Parathyroid adenoma (tissue), 2 donors: ENCODE data around the gene ZGPAT.

Source experiments
- H2AFZ ChIP-seq: fragments of 300-600 bp; sonication (generic); one replicate; pipeline ENCODE4 v1.7.0; 2017; ENCODE audit warnings: antibody characterized with exemption, mild to moderate bottlenecking
- H3K27ac ChIP-seq: fragments of 300-600 bp; sonication (generic); one replicate; pipeline ENCODE4 v1.7.0; 2017
- H3K27me3 ChIP-seq: fragments of 300-600 bp; sonication (generic); one replicate; pipeline ENCODE4 v1.7.0; 2017; ENCODE audit warnings: low read length; ENCODE audit not compliant: control insufficient read depth, insufficient read depth
- H3K36me3 ChIP-seq: fragments of 300-600 bp; sonication (generic); one replicate; pipeline ENCODE4 v1.7.0; 2017; ENCODE audit warnings: low read length; ENCODE audit not compliant: control insufficient read depth, insufficient read depth
- H3K4me1 ChIP-seq: fragments of 300-600 bp; sonication (generic); one replicate; pipeline ENCODE4 v1.7.0; 2017; ENCODE audit warnings: control low read depth
- H3K4me2 ChIP-seq: fragments of 300-600 bp; sonication (generic); one replicate; pipeline ENCODE4 v1.7.0; 2017; ENCODE audit warnings: low read length
- H3K4me3 ChIP-seq: fragments of 300-600 bp; sonication (generic); one replicate; pipeline ENCODE4 v1.7.0; 2017; ENCODE audit warnings: low read depth, low read length
- H3K79me2 ChIP-seq: fragments of 300-600 bp; sonication (generic); one replicate; pipeline ENCODE4 v1.7.0; 2017; ENCODE audit warnings: control low read depth
- H3K9ac ChIP-seq: fragments of 300-600 bp; sonication (generic); one replicate; pipeline ENCODE4 v1.7.0; 2017; ENCODE audit warnings: mild to moderate bottlenecking
- H3K9me3 ChIP-seq: fragments of 300-600 bp; sonication (generic); one replicate; pipeline ENCODE4 v1.7.0; 2017; ENCODE audit warnings: low read length; ENCODE audit not compliant: control insufficient read depth
- CTCF ChIP-seq: fragments of 300-600 bp; sonication (generic); IDR thresholded peaks from one replicate; pipeline ENCODE4 v1.7.0; 2017; ENCODE audit warnings: antibody characterized with exemption, mild to moderate bottlenecking
- donor health status: primary hyperparathyroidism.

ZGPAT gene

GRCh38 chr20:63751471-63752271, 43.8 kb downstream of the ZGPAT start:
- Histone ChIP-seq H3K36me3 (no peaks in the 10 kb centered on the region), H3K27ac (no peak overlapping the region)

GRCh38 chr20:63752411-63753101, 44.7 kb downstream of the ZGPAT start:
- peaks cover 3% of the 10 kb centered on the region for H3K79me2 ChIP-seq
- TF ChIP-seq CTCF = no peak

More at GRCh38 chr20:63751471-63752271, 43.8 kb downstream of the ZGPAT start:
- no peak overlapping the region for H3K4me2 ChIP-seq
- H3K79me2 ChIP-seq = peaks cover 3% of the 10 kb centered on the region
- no peaks in the 10 kb centered on the region for H3K27me3 ChIP-seq
- H3K4me3 ChIP-seq = no peak overlapping the region
- no peaks in the 10 kb centered on the region for H3K9me3 ChIP-seq
- no peak overlapping the region for H2AFZ ChIP-seq
- TF ChIP-seq CTCF = no peak
- H3K9ac ChIP-seq = no peak overlapping the region
- no peaks in the 10 kb centered on the region for H3K4me1 ChIP-seq

GRCh38 chr20:63753381-63753780, 45.5 kb downstream of the ZGPAT start:
- no peak overlapping the region for H3K4me2 ChIP-seq
- H3K27me3 ChIP-seq = no peaks in the 10 kb centered on the region
- H3K4me3 ChIP-seq = no peak overlapping the region
- H3K9ac ChIP-seq = no peak overlapping the region
- H2AFZ ChIP-seq = no peak overlapping the region
- H3K9me3 ChIP-seq = no peaks in the 10 kb centered on the region
- H3K79me2 ChIP-seq = peaks cover 3% of the 10 kb centered on the region
- H3K36me3 ChIP-seq = no peaks in the 10 kb centered on the region
- no peaks in the 10 kb centered on the region for H3K4me1 ChIP-seq
- no peak for TF ChIP-seq CTCF
- no peak overlapping the region for H3K27ac ChIP-seq

More at GRCh38 chr20:63752411-63753101, 44.7 kb downstream of the ZGPAT start:
- H3K9me3 ChIP-seq = no peaks in the 10 kb centered on the region
- no peak overlapping the region for H3K4me3 ChIP-seq
- no peak overlapping the region for H3K9ac ChIP-seq
- no peaks in the 10 kb centered on the region for H3K4me1 ChIP-seq
- no peak overlapping the region for H3K27ac ChIP-seq
- H3K4me2 ChIP-seq = no peak overlapping the region
- no peaks in the 10 kb centered on the region for H3K36me3 ChIP-seq
- no peak overlapping the region for H2AFZ ChIP-seq
- no peaks in the 10 kb centered on the region for H3K27me3 ChIP-seq

- no peaks in the 10 kb centered on the region for H3K4me1 ChIP-seq
- H3K9me3 ChIP-seq = no peaks in the 10 kb centered on the region
- H3K27ac ChIP-seq = no peak overlapping the region
- H3K36me3 ChIP-seq = no peaks in the 10 kb centered on the region
- H3K4me3 ChIP-seq = no peak overlapping the region
- H3K9ac ChIP-seq = no peak overlapping the region
- H3K27me3 ChIP-seq = no peaks in the 10 kb centered on the region
- H2AFZ ChIP-seq = no peak overlapping the region
- peaks cover 3% of the 10 kb centered on the region for H3K79me2 ChIP-seq
- H3K4me2 ChIP-seq = no peak overlapping the region
- TF ChIP-seq CTCF = no peak
Observed at GRCh38 chr20:63754008-63754407, 46.2 kb downstream of the ZGPAT start.
